Mammary epithelial cell (primary cell): ENCODE measurements around the gene NGDN.

Experiments used
- EZH2 ChIP-seq: IDR thresholded peaks from 2 replicates; pipeline ENCODE4 v1.6.1; 2012; ENCODE audit warnings: low read length, inconsistent platforms, borderline replicate concordance
- TF ChIP-seq, protein P1 (sequence below), 2 donors: IDR thresholded peaks in 1 of 2; conservative IDR thresholded peaks in 1 of 2; 2 replicates each; pipeline ENCODE4 v1.5.1; 2011 to 2012; ENCODE audit warnings: inconsistent platforms in 2 of 2, low read length in 2 of 2, mild to moderate bottlenecking in 2 of 2, control low read depth in 1 of 2, low read depth in 1 of 2; ENCODE audit not compliant: insufficient read depth in 1 of 2; ENCODE audit errors: extremely low read depth in 1 of 2

DNA sequence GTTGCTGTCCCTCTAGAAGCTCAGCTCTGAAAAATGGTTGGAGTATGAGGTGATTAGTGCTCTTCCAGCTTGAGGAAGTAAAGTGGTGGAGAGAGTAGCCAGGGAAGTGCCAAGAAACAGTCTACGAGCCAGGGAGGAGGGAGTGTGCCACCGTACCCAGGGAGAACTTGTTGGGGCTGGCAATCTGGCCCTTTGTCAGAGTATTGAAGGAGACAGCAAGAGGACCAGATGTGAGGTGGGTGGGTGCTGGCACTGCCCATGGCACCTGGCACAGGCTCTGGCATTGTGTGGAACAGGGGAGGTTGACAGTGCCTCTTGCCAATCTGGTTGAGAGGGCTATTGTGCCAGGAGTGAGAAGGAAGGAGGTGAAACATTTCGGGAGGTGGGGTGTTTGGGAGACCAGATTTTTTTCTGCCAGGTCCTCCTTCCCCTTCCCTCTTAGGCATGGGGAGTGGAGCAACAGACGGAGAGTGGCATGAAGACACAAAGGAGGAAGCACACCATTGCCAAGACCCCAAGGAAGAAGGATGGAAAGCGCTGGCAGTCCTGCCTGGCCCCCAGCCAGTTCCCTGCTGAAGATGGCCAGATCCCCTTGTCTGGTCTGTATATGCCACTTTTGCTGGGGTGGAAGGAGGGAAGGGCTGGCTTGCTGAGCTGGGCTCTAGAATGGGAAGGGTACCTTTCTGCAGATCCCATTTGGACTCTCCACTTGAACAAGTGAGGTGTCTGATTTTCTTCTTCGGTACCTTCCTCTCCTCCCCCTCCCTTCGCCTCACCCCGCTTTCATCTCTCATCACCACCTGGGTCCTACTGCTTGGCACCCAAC, 44.5 kb downstream of the NGDN start:
- TF ChIP-seq, protein P1, sequence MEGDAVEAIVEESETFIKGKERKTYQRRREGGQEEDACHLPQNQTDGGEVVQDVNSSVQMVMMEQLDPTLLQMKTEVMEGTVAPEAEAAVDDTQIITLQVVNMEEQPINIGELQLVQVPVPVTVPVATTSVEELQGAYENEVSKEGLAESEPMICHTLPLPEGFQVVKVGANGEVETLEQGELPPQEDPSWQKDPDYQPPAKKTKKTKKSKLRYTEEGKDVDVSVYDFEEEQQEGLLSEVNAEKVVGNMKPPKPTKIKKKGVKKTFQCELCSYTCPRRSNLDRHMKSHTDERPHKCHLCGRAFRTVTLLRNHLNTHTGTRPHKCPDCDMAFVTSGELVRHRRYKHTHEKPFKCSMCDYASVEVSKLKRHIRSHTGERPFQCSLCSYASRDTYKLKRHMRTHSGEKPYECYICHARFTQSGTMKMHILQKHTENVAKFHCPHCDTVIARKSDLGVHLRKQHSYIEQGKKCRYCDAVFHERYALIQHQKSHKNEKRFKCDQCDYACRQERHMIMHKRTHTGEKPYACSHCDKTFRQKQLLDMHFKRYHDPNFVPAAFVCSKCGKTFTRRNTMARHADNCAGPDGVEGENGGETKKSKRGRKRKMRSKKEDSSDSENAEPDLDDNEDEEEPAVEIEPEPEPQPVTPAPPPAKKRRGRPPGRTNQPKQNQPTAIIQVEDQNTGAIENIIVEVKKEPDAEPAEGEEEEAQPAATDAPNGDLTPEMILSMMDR (conservative IDR thresholded peaks at IDR 0.05 in 1 of 2, IDR thresholded peaks at IDR 0.05 in 1 of 2; ENCODE audit: extremely low read depth in 1 of 2, insufficient read depth in 1 of 2, low read depth in 1 of 2, low read length in 2 of 2) = no peak
- no peak for TF ChIP-seq EZH2
